GM18907 (cell line): ENCODE measurements around the gene CRX.
A peak's percentile ranks its signal among the peaks of the same experiment; 100 is the strongest.
"Not testable (repeated sequence)": the region's sequence is repeated elsewhere in the genome, so short reads cannot be mapped to it uniquely, and the experiment has no call there.

ENCODE experiments used
- ATAC-seq: cut with Tn5 transposase; IDR thresholded peaks from one replicate; pipeline ENCODE4 v1.9.1; 2021; ENCODE audit warnings: mild to moderate bottlenecking, moderate library complexity; ENCODE audit not compliant: unreplicated experiment

CRX gene

DNA sequence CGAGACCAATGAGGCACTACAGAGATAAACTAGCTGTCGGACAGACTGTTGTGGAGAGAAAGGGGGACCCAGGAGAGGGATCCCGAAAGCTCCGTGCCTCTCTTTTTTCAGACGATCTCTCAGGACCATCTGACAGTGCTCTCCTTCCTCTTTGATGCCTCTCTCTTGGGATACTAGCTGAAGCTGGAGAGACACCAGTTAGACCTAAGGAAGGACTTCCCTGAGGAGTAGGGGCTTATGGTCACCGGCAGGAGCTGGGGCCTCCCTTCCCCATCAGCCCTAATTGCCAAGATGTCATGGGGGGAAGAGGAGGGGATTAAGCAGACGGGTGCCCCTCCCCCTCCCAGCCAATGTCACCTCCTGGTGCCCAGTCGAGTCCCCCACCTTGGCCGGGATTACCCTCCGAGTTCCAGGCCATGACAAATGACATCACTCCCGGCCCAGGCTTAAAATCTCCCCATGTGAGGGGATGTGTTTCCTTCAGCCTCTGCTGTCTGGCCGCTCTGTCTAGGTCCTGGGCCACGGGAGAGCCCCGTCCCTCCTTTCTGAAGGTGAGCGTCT is at the start of gene CRX:
Gene CRX, plus strand, starts transcription at position 478 of the 561 bp plus-strand sequence. CDS start 12,507 bp downstream, outside the sequence.
- ATAC-seq, result no peak

DNA sequence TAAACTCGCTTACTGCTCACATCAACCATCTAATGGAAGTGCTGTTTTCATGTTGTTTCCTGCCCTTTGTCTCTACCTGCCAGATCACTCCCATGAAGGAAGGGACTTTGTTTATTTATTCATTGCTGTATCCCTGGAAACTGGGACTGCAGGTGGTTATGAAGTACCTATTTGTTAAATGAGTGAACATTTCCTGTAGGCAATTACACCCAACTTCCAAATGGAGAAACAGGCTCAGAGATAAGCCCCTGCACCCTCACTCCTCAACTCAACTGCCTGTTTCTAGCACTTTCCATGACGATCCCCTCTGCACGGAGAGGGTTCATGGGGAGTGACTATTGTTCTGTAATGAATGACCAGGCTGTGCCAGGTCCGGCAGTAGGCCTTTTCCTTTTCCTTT is 45.2 kb upstream of the CRX start:
- ATAC-seq, result no peak

DNA sequence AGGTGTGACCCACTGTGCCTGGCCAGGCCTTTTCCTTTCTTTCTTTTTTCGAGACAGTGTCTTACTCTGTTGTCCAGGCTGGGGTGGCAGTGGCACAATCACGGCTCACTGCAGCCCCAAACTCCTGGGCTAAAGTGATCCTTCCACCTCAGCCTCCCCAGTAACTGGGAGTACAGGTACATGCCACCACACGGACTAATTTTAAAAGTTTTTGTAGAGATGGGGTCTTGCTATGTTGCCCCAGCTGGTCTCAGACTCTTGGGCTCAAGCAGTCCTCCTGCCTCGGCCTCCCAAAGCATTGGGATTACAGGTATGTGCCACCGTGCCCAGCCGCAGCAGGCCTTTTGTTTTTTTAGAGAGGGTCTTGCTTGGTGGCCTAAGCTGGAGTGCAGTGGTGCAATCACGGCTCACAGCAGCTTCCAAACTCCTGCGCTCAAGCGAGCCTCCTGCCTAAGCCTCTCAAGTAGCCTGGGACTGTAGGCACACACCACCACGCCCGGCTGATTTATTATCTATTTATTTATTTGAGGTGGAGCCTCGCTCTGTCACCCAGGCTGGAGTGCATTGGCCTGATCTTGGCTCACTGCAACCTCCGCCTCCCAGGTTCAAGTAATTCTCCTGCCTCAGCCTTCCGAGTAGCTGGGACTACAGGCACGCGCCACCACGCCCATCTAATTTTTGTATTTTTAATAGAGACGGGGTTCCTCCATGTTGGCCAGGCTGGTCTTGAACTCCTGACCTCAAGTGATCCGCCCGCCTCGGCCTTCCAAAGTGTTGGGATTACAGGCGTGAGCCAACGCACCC is 44.3 kb upstream of the CRX start:
- ATAC-seq, result not testable (repeated sequence)

DNA sequence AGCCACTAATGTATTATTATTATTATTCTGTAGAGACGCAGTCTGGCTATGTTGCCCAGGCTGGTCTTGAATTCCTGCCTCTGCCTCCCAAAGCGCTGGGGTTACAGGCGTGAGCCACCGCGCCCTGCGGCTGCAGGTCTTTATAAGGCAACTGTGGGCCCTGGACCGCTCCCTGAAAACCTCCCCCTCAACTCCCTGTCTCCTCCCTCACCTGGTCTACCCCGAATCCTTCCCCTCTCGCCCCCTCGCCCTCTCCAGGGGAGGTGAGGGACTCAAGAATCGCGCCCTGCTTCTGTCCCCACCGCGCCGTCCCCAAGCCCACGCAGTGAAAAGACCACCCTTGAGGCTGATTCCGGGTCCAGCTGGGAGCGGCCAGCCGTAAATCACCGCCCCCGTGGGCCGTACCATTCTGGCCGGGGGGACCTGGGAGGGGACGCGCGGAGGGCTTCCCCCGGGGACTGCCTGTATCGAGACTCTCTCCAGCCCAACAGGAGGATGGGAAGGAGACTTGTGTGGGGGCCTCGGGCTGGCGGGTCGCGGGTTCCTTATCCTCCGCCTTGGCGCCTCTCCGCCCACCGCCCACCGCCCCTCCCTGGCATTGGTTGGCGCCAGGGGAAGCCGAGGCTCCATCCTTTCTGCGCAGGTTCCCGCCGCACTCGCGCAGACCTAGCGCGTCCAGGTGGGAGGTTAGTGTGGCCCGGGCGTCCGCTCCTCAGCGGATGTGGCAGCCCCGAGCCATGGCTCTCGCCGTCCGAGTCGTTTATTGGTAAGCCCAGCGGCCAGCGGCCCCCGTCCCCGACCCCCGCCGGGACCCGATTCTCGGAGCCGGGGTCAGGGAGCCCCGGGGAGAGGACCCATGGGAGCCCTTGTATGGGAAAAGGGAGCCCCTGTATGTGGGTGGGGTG is 43.4 kb upstream of the CRX start, which contains the start of gene SELENOW:
Gene SELENOW, plus strand, starts transcription at position 655 of the 905 bp plus-strand sequence. Its CDS starts 83 bp downstream, at position 738.
- peak; percentile 84 for ATAC-seq

GRCh38 chr19:47778954-47779351 is 42.8 kb upstream of the CRX start:
- ATAC-seq, result no peak

DNA sequence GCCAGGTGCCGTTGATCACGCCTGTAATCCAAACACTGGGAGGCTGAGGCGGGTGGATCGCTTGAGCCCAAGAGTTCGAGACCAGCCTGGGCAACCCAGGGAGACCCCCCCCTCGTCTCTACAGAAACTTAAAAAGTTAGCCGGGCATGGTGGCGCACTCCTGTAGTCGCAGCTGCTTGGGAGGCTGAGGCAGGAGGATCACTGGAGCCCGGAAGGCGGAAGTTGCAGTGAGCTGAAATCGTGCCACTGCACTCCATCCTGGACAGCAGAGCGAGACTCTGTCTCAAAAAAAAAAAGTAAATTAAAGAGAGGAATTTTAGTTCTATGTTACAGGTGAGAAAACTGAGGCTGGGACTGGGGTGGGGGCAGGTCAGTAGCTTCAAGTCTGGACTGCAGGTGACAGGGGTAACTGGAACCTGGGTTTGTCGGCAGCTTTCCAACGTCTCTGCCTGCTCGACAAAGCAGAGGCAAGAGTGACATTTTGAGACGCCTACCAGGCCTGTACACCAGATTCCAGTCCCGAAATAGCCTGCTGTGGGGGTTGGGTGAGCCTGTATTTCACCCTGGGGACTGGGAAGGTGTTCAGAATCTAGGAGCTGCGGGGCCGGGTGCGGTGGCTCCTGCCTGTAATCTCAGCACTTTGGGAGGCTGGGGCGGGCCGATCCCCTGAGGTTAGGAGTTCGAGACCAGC is 42.1 kb upstream of the CRX start:
- ATAC-seq, result no peak

DNA sequence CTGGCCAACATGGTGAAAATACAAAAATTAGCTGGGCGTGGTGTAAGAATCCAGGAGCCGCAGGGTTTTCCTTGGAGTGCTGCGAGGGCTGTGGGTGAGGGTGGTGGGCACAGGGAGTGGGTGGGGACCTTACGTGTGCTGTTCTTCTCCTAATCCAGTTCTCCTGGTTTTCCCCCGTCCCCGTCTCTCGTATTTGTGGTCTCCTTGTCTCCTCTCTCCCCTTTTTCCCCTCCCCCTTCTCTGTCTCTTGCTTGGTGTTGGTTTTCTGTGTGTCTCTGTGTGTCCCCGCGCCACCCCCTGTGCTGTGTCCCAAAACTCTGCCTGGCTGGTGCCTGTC is 41.6 kb upstream of the CRX start:
- no peak for ATAC-seq

DNA sequence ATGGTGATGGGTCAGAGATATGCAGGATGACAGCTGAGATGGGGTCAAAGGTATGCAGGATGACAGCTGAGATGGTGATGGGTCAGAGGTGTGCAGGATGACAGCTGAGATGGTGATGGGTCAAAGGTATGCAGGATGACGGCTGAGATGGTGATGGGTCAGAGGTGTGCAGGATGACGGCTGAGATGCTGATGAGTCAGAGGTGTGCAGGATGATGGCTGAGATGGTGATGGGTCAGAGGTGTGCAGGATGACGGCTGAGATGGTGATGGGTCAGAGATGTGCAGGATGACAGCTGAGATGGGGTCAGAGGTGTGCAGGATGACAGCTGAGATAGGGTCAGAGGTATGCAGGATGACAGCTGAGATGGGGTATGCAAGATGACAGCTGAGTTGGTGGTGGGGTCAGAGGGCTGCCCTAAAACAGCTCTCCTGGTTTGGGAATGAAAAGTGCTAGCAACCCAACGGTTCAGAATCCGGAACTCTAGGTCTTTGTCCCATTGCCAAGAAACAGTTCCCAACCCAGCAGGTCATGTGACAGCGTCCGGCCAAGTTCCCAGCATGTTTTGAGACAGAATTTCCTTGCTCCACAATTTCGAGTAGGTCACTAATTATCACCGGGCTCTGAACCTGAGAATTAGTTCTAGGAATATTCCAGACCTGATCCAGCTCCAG is 40.0 kb upstream of the CRX start:
- ATAC-seq, result no peak

- no peak for ATAC-seq
Measured at GRCh38 chr19:47786566-47786965, 35.2 kb upstream of the CRX start.

DNA sequence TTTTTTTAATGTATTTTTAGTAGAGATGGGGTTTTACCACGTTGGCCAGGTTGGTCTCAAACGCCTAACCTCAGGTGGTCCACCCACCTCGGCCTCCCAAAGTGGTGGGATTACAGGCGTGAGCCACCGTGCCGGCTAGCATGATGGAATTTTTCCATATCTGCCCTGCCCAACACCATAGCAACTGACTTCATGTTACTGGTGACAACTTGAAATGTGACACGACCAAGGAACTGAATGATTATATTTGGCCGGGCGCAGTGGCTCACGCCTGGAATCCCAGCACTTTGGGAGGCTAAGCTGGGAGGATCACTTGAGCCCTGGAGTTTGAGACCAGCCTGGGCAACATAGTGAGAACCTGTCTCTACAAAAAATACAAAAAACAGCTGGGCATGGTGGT is 34.4 kb upstream of the CRX start:
- ATAC-seq, result not testable (repeated sequence)

DNA sequence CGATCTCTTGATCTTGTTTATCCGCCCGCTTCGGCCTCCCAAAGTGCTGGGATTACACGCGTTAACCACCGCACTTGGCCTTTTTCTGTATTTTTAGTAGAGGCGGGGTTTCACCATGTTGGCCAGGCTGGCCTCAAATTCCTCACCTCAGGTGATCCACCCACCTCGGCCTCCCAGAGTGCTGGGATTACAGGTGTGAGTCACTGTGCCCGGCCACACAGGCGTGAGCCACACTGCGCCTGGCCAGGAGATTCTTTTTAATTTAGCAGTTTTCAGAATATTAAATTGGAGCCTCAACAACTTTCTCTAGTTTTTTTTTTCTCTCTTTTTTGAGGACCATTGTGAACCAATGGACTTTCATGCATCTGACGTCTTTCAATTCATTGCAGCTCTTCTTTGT is 31.9 kb upstream of the CRX start:
- ATAC-seq, result not testable (repeated sequence)

DNA sequence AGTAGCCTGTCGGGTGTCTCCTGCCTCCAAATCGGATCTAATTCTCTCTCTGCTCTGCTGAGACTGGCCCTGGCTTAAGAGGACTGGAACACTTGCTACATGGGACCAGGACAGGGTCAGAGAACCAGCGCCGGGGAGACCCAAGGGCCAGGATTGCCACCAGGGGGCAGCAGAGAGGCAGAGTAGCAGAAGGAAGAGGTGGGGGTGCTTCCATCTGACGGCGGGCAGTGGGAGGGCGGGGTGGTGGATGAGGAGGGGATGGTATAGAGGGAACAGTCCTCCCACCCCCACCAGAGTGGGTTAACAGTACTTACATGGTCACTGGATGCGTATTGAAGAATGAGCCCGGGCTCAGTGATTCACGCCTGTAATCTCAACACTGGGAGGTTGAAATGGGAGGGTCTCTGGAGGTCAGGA is 31.3 kb upstream of the CRX start:
- no peak for ATAC-seq

DNA sequence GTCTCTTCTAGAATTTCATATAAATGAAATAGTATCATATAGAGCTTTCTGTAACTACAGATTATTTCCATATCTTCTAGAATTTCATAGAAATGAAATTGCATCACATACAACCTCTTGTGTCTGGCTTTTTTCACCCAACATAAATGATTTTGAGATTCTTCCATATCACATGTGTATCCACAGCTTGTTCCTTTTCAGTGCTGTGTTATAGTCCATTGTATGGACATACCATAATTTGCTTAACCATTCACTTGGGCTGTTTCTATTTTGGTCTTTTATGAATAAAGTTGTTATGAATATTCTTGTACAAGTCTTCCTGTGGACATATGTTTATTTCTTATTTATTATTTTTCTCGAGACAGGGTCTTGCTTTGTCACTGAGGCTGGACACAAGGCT is 29.1 kb upstream of the CRX start:
- no peak for ATAC-seq

- no peak for ATAC-seq
Measured at GRCh38 chr19:47794526-47794925, 27.2 kb upstream of the CRX start.

DNA sequence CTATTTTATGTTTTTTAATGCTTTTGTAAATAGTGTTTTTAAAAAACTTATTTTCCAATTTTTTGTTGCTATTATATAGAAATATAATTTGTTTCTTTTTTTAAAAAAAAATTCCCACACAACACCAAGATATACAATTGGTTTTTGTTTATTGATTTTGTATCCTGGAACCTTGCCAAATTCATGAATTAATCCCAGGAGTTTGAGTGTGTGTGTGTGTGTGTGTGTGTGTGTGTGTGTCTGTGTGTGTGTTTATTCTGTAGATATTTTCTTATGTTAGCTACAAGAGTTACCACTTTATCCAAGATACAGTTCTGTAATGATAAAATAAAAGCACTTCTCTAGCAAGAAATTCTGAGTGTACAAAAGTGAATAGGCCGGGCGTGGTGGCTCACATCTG is 25.0 kb upstream of the CRX start:
- ATAC-seq, result no peak

GRCh38 chr19:47797996-47798903 is 23.5 kb upstream of the CRX start:
- ATAC-seq, result no peak

DNA sequence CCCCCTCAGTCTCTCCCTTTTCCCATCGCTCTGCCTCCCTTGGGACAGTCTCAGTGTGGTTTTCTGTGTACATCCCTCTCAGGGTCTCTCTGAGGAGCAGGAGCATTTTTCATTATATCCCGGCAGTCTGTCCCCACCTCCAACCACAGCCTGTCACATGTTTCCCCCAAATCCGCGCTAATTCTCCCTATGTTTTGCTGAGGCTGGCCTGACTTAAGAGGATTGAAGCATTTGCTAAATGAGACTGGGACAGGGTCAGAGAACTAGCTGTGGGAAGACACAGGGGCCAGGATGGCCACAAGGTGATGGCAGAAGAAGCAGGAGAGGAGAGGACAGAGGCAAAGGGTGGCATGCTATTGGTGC is 22.9 kb upstream of the CRX start:
- ATAC-seq, result no peak

GRCh38 chr19:47801270-47801669 is 20.5 kb upstream of the CRX start:
- ATAC-seq, result no peak

DNA sequence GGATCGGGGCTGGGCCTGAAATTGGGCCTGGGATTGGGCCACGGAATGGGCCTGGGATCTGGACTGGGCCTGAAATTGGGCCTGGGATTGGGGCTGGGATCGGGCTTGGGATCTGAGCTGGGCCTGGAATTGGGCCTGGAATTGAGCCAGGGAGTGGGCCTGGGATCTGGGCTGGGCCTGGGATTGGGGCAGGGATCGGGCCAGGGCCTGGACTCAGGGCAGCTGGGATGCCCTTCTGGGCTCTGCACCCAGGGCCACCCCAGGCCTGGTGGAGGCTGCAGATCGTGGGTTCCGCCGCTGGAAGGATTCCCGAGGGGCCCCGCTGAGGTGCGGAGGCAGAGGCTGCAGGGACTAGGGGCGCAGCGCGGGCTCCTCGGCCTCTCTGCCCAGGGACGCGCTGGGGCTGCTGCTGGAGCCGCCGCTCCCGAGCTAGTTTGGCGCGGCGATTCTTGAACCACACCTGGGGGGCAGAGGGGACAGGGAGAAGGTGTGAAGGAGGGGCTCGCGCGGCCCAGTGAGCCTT is 19.2 kb upstream of the CRX start:
- ATAC-seq, result no peak
